Adrenal gland (tissue), 12 donors: ENCODE measurements around the gene WWOX. TPM values are rescaled to one million over a fixed set of nuclear protein-coding genes. Genes with fewer than 3 reads are reported as not detected.

Source experiments
- DNase-seq, 7 donors: peaks; one replicate each; pipeline ENCODE4 v3.0.0-alpha.2; 2019 to 2020
- H3K27ac ChIP-seq, 5 donors: fragments of 200-600 bp; sonication (generic) in 4 of 5; 1 replicate in 3 of 5; 2 replicates in 2 of 5; pipeline versions ENCODE4 v1.5.1 to v1.8.0; 2016 to 2020; ENCODE audit warnings: mild to moderate bottlenecking in 1 of 5
- H3K27me3 ChIP-seq: fragments of 200-600 bp; 2 replicates; pipeline ENCODE4 v1.8.0; 2021
- H3K36me3 ChIP-seq, 2 donors: fragments of 200-600 bp; replicated peaks in 1 of 2; 1 replicate in 1 of 2; 2 replicates in 1 of 2; pipeline versions ENCODE4 v1.5.1 to v1.8.0; 2018 to 2022
- H3K4me1 ChIP-seq, 2 donors: fragments of 200-600 bp; replicated peaks in 1 of 2; 1 replicate in 1 of 2; 2 replicates in 1 of 2; pipeline versions ENCODE4 v1.5.1 to v1.8.0; 2018 to 2021
- H3K4me3 ChIP-seq, 4 donors: fragments of 200-600 bp; sonication (generic) in 3 of 4; one replicate each; pipeline ENCODE4 v1.5.1; 2016 to 2018
- H3K9me3 ChIP-seq, 3 donors: fragments of 200-600 bp; sonication (generic) in 1 of 3; replicated peaks in 1 of 3; 1 replicate in 2 of 3; 2 replicates in 1 of 3; pipeline versions ENCODE4 v1.5.1 to v1.8.0; 2016 to 2021
- CTCF ChIP-seq, 6 experiments: fragments of 450-650 bp in 4 of 6; fragments of 200-600 bp in 2 of 6; sonication (generic) in 1 of 6; IDR thresholded peaks; 1 replicate in 5 of 6; 2 replicates in 1 of 6; pipeline versions ENCODE4 v1.5.1 to v1.8.0; 2016 to 2021; ENCODE audit warnings: antibody characterized with exemption in 6 of 6, mild to moderate bottlenecking in 2 of 6, moderate library complexity in 1 of 6
- POLR2A ChIP-seq, 2 donors: fragments of 450-650 bp; IDR thresholded peaks; one replicate each; pipeline ENCODE4 v1.6.1; 2017; ENCODE audit warnings: antibody characterized with exemption in 2 of 2, mild to moderate bottlenecking in 2 of 2, moderate library complexity in 1 of 2
- WGBS, 4 donors: extraction: QIAGEN DNeasy Blood & Tissue Kit in 2 of 4; methylation state at CpG; one replicate each; pipeline versions ENCODE4 v1.1.5 to v1.1.7; 2013 to 2017; 5-methylcytosine and 5-hydroxymethylcytosine counted together
- intact Hi-C, 2 donors: fragments of 100-400 bp; cut with DNase I; formaldehyde crosslinking; loops; one replicate each; pipeline versions ENCODE4 v1.14.1 to v1.15.0; 2022 to 2023
- polyA plus RNA-seq, 3 donors: library from polyadenylated mRNA; stranded (reverse); fragments of 200-250 nt in 2 of 3; fragments of 350-450 nt in 1 of 3; fragmentation: Illumina TruSeq in 1 of 3; extraction: RNeasy Lipid Tissue Mini Kit (QIAGEN cat#74804) in 1 of 3; gene quantifications; one replicate each; pipeline ENCODE4 v1.2.3, GENCODE V29; 2013 to 2014
- total RNA-seq, 9 donors: library from RNA; depleted of rRNA in 4 of 9; stranded (reverse); fragments of >200 nt in 4 of 9; fragments of 120-200 nt in 1 of 9; fragmentation: NEBNext Ultra II Directional in 1 of 9; extraction: Animal tissue kit (Norgen Biotek cat#: 25700) in 1 of 9; gene quantifications; one replicate each; pipeline versions ENCODE4 v1.1.0 to v1.2.4, GENCODE V29; 2013 to 2023
- donor health status: healthy with polysubstance abuse.
- donor health status: Bipolar disorder and iron deficiency.
- donor health status: DM: yes; HTN: yes; CAD: no.
- donor health status: DM: no; HTN: no; CAD: no.
- donor health status: DM: no; HTN: no; CAD: no.
- donor health status: DM: yes; HTN: yes; CAD: no.

The WWOX gene
- total and polyA plus RNA-seq, 12 donors: 11.8 to 74.6 (median 20.5) TPM

- H3K4me3 ChIP-seq: no peak overlapping the region
- no peaks in the 10 kb centered on the region for H3K36me3 ChIP-seq
- H3K27me3 ChIP-seq: no peaks in the 10 kb centered on the region
- H3K27ac ChIP-seq: no peak overlapping the region
- no peak for TF ChIP-seq CTCF (IDR thresholded peaks at IDR 0.05)
- no peak for TF ChIP-seq POLR2A (IDR thresholded peaks at IDR 0.05)
- intact Hi-C loops: no loop called here
- H3K9me3 ChIP-seq: no peaks in the 10 kb centered on the region
- 55 to 79% (median 61%) methylated on average over 4 of the region's 4 CpGs for WGBS, 4 donors
- no peak for DNase-seq
- H3K4me1 ChIP-seq: no peaks in the 10 kb centered on the region
Measured at GRCh38 chr16:79210607-79211006, 1111.2 kb downstream of the WWOX start.

- H3K36me3 ChIP-seq: no peaks in the 10 kb centered on the region
- no peaks in the 10 kb centered on the region for H3K27me3 ChIP-seq
- no peak overlapping the region for H3K4me3 ChIP-seq
- 95 to 97% (median 96%) methylated on average over 13 of the region's 13 CpGs for WGBS, 4 donors
- intact Hi-C loops: no loop called here
- no peak for DNase-seq
- H3K9me3 ChIP-seq: no peaks in the 10 kb centered on the region
- H3K27ac ChIP-seq: no peak overlapping the region
- H3K4me1 ChIP-seq: no peaks in the 10 kb centered on the region
- TF ChIP-seq POLR2A (IDR thresholded peaks at IDR 0.05): no peak
- no peak for TF ChIP-seq CTCF (IDR thresholded peaks at IDR 0.05)
Measured at GRCh38 chr16:79211586-79211985, 1112.1 kb downstream of the WWOX start.

- H3K27ac ChIP-seq: no peak overlapping the region
- 83 to 90% (median 87%) methylated on average over 10 of the region's 10 CpGs for WGBS, 4 donors
- DNase-seq: no peak
- no peaks in the 10 kb centered on the region for H3K36me3 ChIP-seq
- intact Hi-C loops: no loop called here
- no peaks in the 10 kb centered on the region for H3K27me3 ChIP-seq
- no peaks in the 10 kb centered on the region for H3K4me1 ChIP-seq
- H3K4me3 ChIP-seq: no peak overlapping the region
- H3K9me3 ChIP-seq: no peaks in the 10 kb centered on the region
- no peak for TF ChIP-seq POLR2A (IDR thresholded peaks at IDR 0.05)
- TF ChIP-seq CTCF (IDR thresholded peaks at IDR 0.05): no peak
Measured at GRCh38 chr16:79212114-79212791, 1112.8 kb downstream of the WWOX start.

GRCh38 chr16:79213214-79213613, 1113.8 kb downstream of the WWOX start:
- Histone ChIP-seq H3K36me3 (no peaks in the 10 kb centered on the region), H3K4me1 (no peaks in the 10 kb centered on the region), H3K27me3 (no peaks in the 10 kb centered on the region), H3K4me3 (no peak overlapping the region), H3K27ac (no peak overlapping the region), H3K9me3 (no peaks in the 10 kb centered on the region)
- WGBS, 4 donors: 69 to 81% (median 70%) methylated on average over 3 of the region's 3 CpGs
- intact Hi-C loops: no loop called here
- TF ChIP-seq POLR2A (IDR thresholded peaks at IDR 0.05) (no peak), CTCF (IDR thresholded peaks at IDR 0.05) (no peak)
- no peak for DNase-seq
